Islet precursor cell (in vitro differentiated cells): ENCODE measurements around the gene CSNK2B.
"Not testable (repeated sequence)": the region's sequence is repeated elsewhere in the genome, so short reads cannot be mapped to it uniquely, and the experiment has no call there.

Experiments
- DNase-seq: peaks from one replicate; pipeline ENCODE4 v3.0.0-alpha.2; 2018

CSNK2B gene

GRCh38 chr6:31691078-31691463, 25.2 kb downstream of the CSNK2B start:
- DNase-seq: no peak

GRCh38 chr6:31691564-31692108, 25.8 kb downstream of the CSNK2B start:
- DNase-seq: no peak

- DNase-seq: no peak
Observed at GRCh38 chr6:31692353-31692752, 26.5 kb downstream of the CSNK2B start.

- no peak for DNase-seq
Observed at GRCh38 chr6:31692886-31693285, 27.0 kb downstream of the CSNK2B start.

- DNase-seq: no peak
Observed at GRCh38 chr6:31693535-31693934, 27.7 kb downstream of the CSNK2B start.

GRCh38 chr6:31697555-31697954, 31.7 kb downstream of the CSNK2B start:
- no peak for DNase-seq

- no peak for DNase-seq
Observed at GRCh38 chr6:31700740-31701401, 35.0 kb downstream of the CSNK2B start.

GRCh38 chr6:31701666-31702404, 36.0 kb downstream of the CSNK2B start:
- DNase-seq: no peak

GRCh38 chr6:31702405-31702818, 36.5 kb downstream of the CSNK2B start:
- DNase-seq: no peak

GRCh38 chr6:31702819-31703716, 37.2 kb downstream of the CSNK2B start, which contains the start of gene ABHD16A:
TSS of gene ABHD16A (minus strand) at chr6:31703324. CDS start at chr6:31703281, 43 bp downstream.
- DNase-seq: peak; percentile 99

- no peak for DNase-seq
Observed at GRCh38 chr6:31705931-31706330, 40.1 kb downstream of the CSNK2B start.

GRCh38 chr6:31706599-31706998, 40.7 kb downstream of the CSNK2B start, which contains the start of gene LY6G6F:
TSS of gene LY6G6F (plus strand) at chr6:31706866. CDS start at chr6:31706907, 41 bp downstream.
- DNase-seq: no peak

- no peak for DNase-seq
Observed at GRCh38 chr6:31707701-31708100, 41.8 kb downstream of the CSNK2B start.

GRCh38 chr6:31708224-31708623, 42.3 kb downstream of the CSNK2B start:
- no peak for DNase-seq

GRCh38 chr6:31709157-31709556, 43.3 kb downstream of the CSNK2B start:
- not testable (repeated sequence) for DNase-seq

- DNase-seq: no peak
Observed at GRCh38 chr6:31710523-31711219, 44.8 kb downstream of the CSNK2B start.

GRCh38 chr6:31711233-31711632, 45.4 kb downstream of the CSNK2B start:
- no peak for DNase-seq

GRCh38 chr6:31712296-31712695, 46.4 kb downstream of the CSNK2B start:
- no peak for DNase-seq

GRCh38 chr6:31713465-31713864, 47.6 kb downstream of the CSNK2B start:
- no peak for DNase-seq

GRCh38 chr6:31713991-31714684, 48.3 kb downstream of the CSNK2B start:
- peak; percentile 76 for DNase-seq
